ENCODE measurements around the gene GNB5.

DNA sequence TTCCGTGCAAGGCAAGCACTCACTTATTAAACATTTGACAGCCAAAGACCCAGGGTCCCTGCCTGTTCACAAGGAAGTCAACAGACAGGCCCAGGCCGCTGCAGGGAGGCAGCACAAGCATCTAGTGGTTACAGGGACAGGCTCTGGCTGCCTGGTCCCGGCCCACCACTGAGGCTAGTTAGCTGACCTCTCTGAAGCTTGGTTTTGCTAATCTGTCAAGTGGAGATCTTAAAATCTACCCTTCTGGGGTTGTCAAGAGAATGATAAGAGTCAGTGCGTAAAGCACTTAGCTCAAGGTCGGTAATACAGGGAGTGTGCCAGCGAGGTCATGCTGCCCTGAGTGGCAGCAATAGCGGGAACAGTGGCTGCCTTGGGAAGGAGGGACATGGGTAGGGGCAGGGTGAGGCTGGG is 6.0 kb downstream of the GNB5 start:
- TF ChIP-seq, protein P1, sequence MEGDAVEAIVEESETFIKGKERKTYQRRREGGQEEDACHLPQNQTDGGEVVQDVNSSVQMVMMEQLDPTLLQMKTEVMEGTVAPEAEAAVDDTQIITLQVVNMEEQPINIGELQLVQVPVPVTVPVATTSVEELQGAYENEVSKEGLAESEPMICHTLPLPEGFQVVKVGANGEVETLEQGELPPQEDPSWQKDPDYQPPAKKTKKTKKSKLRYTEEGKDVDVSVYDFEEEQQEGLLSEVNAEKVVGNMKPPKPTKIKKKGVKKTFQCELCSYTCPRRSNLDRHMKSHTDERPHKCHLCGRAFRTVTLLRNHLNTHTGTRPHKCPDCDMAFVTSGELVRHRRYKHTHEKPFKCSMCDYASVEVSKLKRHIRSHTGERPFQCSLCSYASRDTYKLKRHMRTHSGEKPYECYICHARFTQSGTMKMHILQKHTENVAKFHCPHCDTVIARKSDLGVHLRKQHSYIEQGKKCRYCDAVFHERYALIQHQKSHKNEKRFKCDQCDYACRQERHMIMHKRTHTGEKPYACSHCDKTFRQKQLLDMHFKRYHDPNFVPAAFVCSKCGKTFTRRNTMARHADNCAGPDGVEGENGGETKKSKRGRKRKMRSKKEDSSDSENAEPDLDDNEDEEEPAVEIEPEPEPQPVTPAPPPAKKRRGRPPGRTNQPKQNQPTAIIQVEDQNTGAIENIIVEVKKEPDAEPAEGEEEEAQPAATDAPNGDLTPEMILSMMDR (IDR thresholded peaks at IDR 0.05; ENCODE audit: low read length) = no peak
- no peak for TF ChIP-seq EZH2 (optimal IDR thresholded peaks at IDR 0.05; ENCODE audit: low read depth, low read length)
